NCI-H446 treated with DMSO at 0.1 percent for 48 hours (cell line): Measurements from ENCODE around the gene CPLX3.

ENCODE experiments used
- DNase-seq: peaks from one replicate; lab custom pipeline; 2025; lab: John Stamatoyannopoulos, UW

CPLX3 gene

GRCh38 chr15:74788042-74788682 lies 38.3 kb upstream of the CPLX3 start:
- no peak for DNase-seq

GRCh38 chr15:74788683-74789151 lies 37.7 kb upstream of the CPLX3 start:
- DNase-seq, result no peak

- DNase-seq, result no peak
These were observed 37.2 kb upstream of the CPLX3 start for GRCh38 chr15:74789171-74789631.

- DNase-seq, result no peak
These were observed 36.7 kb upstream of the CPLX3 start for GRCh38 chr15:74789741-74790079.

- no peak for DNase-seq
These were observed 36.1 kb upstream of the CPLX3 start for GRCh38 chr15:74790080-74790916.

GRCh38 chr15:74791007-74791406 lies 35.4 kb upstream of the CPLX3 start:
- no peak for DNase-seq

- no peak for DNase-seq
These were observed 34.8 kb upstream of the CPLX3 start for GRCh38 chr15:74791667-74792066.

GRCh38 chr15:74792227-74793016 lies 34.0 kb upstream of the CPLX3 start:
- no peak for DNase-seq

GRCh38 chr15:74793135-74794028 lies 33.0 kb upstream of the CPLX3 start:
- no peak for DNase-seq

- no peak for DNase-seq
These were observed 32.0 kb upstream of the CPLX3 start for GRCh38 chr15:74794248-74794969.

GRCh38 chr15:74794970-74795349 lies 31.5 kb upstream of the CPLX3 start:
- no peak for DNase-seq

- DNase-seq, result no peak
These were observed 30.3 kb upstream of the CPLX3 start for GRCh38 chr15:74795966-74796625.

GRCh38 chr15:74798388-74799254 lies 27.8 kb upstream of the CPLX3 start:
- DNase-seq, result no peak

GRCh38 chr15:74799255-74799855 lies 27.1 kb upstream of the CPLX3 start:
- no peak for DNase-seq

GRCh38 chr15:74799856-74800558 lies 26.4 kb upstream of the CPLX3 start:
- no peak for DNase-seq

GRCh38 chr15:74800559-74801094 lies 25.8 kb upstream of the CPLX3 start:
- no peak for DNase-seq

- DNase-seq, result no peak
These were observed 25.0 kb upstream of the CPLX3 start for GRCh38 chr15:74801311-74801997.
